Panc1 (cell line): ENCODE measurements around the gene IFIT1B. TPM values are rescaled to one million over a fixed set of nuclear protein-coding genes. Genes with fewer than 3 reads are reported as not detected.
A peak's percentile ranks its signal among the peaks of the same experiment; 100 is the strongest.

Experiments used
- ATAC-seq: fragments of 200-7000 bp; cut with Tn5 transposase; 2 replicates; pipeline ENCODE4 v1.9.1; 2020; ENCODE audit warnings: mild to moderate bottlenecking, moderate library complexity
- BruUV-seq: library from RNA; stranded (reverse); fragments of 400-500 nt; replicated peaks from 2 replicates; lab custom pipeline; 2021; lab: Mats Ljungman, UMichigan
- CTCF ChIA-PET: fragments of 300-600 bp; sonication (Branson Sonifier 250); formaldehyde crosslinking; loops from one replicate; lab custom pipeline; 2022; ENCODE audit warnings: antibody characterized with exemption; lab: Charles Lee
- POLR2A ChIA-PET: fragments of 300-600 bp; sonication (Branson Sonifier 250); formaldehyde crosslinking; loops from one replicate; lab custom pipeline; 2022; ENCODE audit warnings: antibody characterized with exemption; lab: Charles Lee
- DNase-seq: peaks from one replicate; pipeline ENCODE4 v3.0.0-alpha.2; 2010; ENCODE audit warnings: low read depth, low spot score
- H3K27ac ChIP-seq: 2 replicates; pipeline ENCODE4 v1.5.1; 2011; ENCODE audit warnings: mild to moderate bottlenecking, low read length, inconsistent platforms
- H3K27me3 ChIP-seq: fragments of 200-500 bp; sonication (Bioruptor generic); 2 replicates; pipeline ENCODE4 v1.6.0; 2014; ENCODE audit warnings: low read length, inconsistent platforms; ENCODE audit not compliant: control insufficient read depth, insufficient read depth
- H3K36me3 ChIP-seq: fragments of 200-500 bp; sonication (Bioruptor generic); 2 replicates; pipeline ENCODE4 v1.5.1; 2014; ENCODE audit warnings: inconsistent platforms, mild to moderate bottlenecking, low read length, moderate library complexity; ENCODE audit not compliant: control insufficient read depth, insufficient read depth
- H3K4me1 ChIP-seq: 2 replicates; pipeline ENCODE4 v1.5.1; 2011; ENCODE audit warnings: inconsistent platforms, mild to moderate bottlenecking, low read length, moderate library complexity; ENCODE audit not compliant: control insufficient read depth, insufficient read depth
- H3K4me3 ChIP-seq, 2 experiments: 2 replicates each; pipeline ENCODE4 v1.5.1; 2011 to 2012; ENCODE audit warnings: low read depth in 2 of 2, low read length in 2 of 2, mild to moderate bottlenecking in 2 of 2, inconsistent platforms in 1 of 2, moderate library complexity in 1 of 2
- H3K9me3 ChIP-seq: fragments of 200-500 bp; sonication (Bioruptor generic); 2 replicates; pipeline ENCODE4 v1.5.1; 2014; ENCODE audit warnings: low read depth, mild to moderate bottlenecking, inconsistent platforms, low read length, moderate library complexity; ENCODE audit not compliant: control insufficient read depth, insufficient read depth
- CTCF ChIP-seq: fragments of 450-650 bp; IDR thresholded peaks from 2 replicates; pipeline ENCODE4 v1.5.1; 2017; ENCODE audit warnings: mild to moderate bottlenecking
- POLR2AphosphoS5 ChIP-seq: IDR thresholded peaks from 2 replicates; pipeline ENCODE4 v1.6.1; 2012; ENCODE audit warnings: mild to moderate bottlenecking, low read depth, low read length, moderate library complexity
- REST ChIP-seq, 2 experiments: IDR thresholded peaks; 2 replicates each; pipeline ENCODE4 v1.6.1; 2011 to 2012; ENCODE audit warnings: low read depth in 2 of 2, control low read depth in 1 of 2, low read length in 1 of 2, mild to moderate bottlenecking in 1 of 2, moderate library complexity in 1 of 2; ENCODE audit not compliant: insufficient read depth in 1 of 2
- SIN3A ChIP-seq: IDR thresholded peaks from 2 replicates; pipeline ENCODE4 v1.6.1; 2012; ENCODE audit warnings: low read depth, mild to moderate bottlenecking, low read length, moderate library complexity, borderline replicate concordance; ENCODE audit not compliant: insufficient read depth
- TCF7L2 ChIP-seq: IDR thresholded peaks from 2 replicates; pipeline ENCODE4 v1.6.1; 2011; ENCODE audit warnings: mild to moderate bottlenecking, low read depth, low read length, inconsistent platforms
- in situ Hi-C: cut with HindIII; loops from 2 replicates; pipeline ENCODE4 v1.10.0; 2016; ENCODE audit warnings: low sequenced_read_pairs, low pct_unique_long_range_greater_than_20kb
- intact Hi-C: fragments of 100-400 bp; cut with micrococcal nuclease; formaldehyde crosslinking; loops from one replicate; pipeline ENCODE4 v1.10.0; 2022; ENCODE audit not compliant: unreplicated experiment
- total RNA-seq: library from RNA; stranded (reverse); gene quantifications from one replicate; pipeline ENCODE4 v1.2.1, GENCODE V29; 2021; ENCODE audit not compliant: unreplicated experiment

The IFIT1B gene
- total RNA-seq, 1 experiment from 2014 or later: not detected

- Histone ChIP-seq H3K4me1 (peaks cover 3% of the 10 kb centered on the region; the same call in 1 of the 2 replicates), H3K27ac (no peak overlapping the region; the same call in 1 of the 2 replicates), H3K4me3 (no peak overlapping the region), H3K9me3 (no peaks in the 10 kb centered on the region), H3K36me3 (no peaks in the 10 kb centered on the region), H3K27me3 (no peaks in the 10 kb centered on the region)
- CTCF ChIA-PET: no interaction called here
- ATAC-seq (no peak), DNase-seq (no peak)
- no TSS peak for BruUV-seq
- in situ Hi-C loops (no loop called here), intact Hi-C loops (no loop called here)
- TF ChIP-seq POLR2AphosphoS5 (no peak), REST (IDR thresholded peaks at IDR 0.05; ENCODE audit: insufficient read depth in 1 of 2, low read depth in 2 of 2, low read length in 1 of 2) (no peak), SIN3A (no peak), TCF7L2 (no peak), CTCF (no peak)
- POLR2A ChIA-PET: no interaction called here
Measured at GRCh38 chr10:89368129-89368528, 9.7 kb upstream of the IFIT1B start.

- Histone ChIP-seq H3K4me1 (peaks cover 14% of the 10 kb centered on the region), H3K36me3 (no peaks in the 10 kb centered on the region), H3K27ac (peak overlapping the region; percentile 73), H3K4me3 (no peak overlapping the region), H3K27me3 (no peaks in the 10 kb centered on the region), H3K9me3 (no peaks in the 10 kb centered on the region)
- no TSS peak for BruUV-seq
- TF ChIP-seq CTCF (peak; percentile 78), SIN3A (no peak)
- ChIA-PET CTCF (interaction anchor here (0.5 to 1.3 kb wide), 3 partner anchors 19 to 156 kb away, joined by 3 to 8 read pairs (median 6); no protein-coding TSS in a partner anchor), POLR2A (no interaction called here)
- in situ Hi-C loops (no loop called here), intact Hi-C loops (no loop called here)
- DNase-seq: no peak
- peak; percentile 57 for ATAC-seq
Measured at GRCh38 chr10:89369156-89370105, 8.4 kb upstream of the IFIT1B start.
